Testis (tissue), 2 donors: ENCODE data around the gene MEIOB.

Experiments used
- CTCF ChIP-seq, 3 experiments: fragments of 450-650 bp in 2 of 3; fragments of 200-600 bp in 1 of 3; sonication (generic) in 1 of 3; IDR thresholded peaks; one replicate each; pipeline ENCODE4 v1.5.1; 2016 to 2019; ENCODE audit warnings: antibody characterized with exemption in 3 of 3, mild to moderate bottlenecking in 2 of 3, moderate library complexity in 1 of 3
- POLR2A ChIP-seq: fragments of 450-650 bp; IDR thresholded peaks from one replicate; pipeline ENCODE4 v1.6.1; 2017; ENCODE audit warnings: antibody characterized with exemption, mild to moderate bottlenecking, moderate library complexity

GRCh38 chr16:1906846-1907165, 34.8 kb upstream of the MEIOB start:
- TF ChIP-seq POLR2A (no peak), CTCF (IDR thresholded peaks at IDR 0.05) (no peak)
